HAP-1 (cell line): ENCODE measurements around the gene ZNF740.

ENCODE experiments used
- DNase-seq, 2 experiments: peaks; one replicate each; pipeline ENCODE4 v3.0.0-alpha.2; 2016 to 2020; ENCODE audit warnings: low spot score in 2 of 2
- H3K27me3 ChIP-seq: fragments of 250-450 bp; sonication (Bioruptor Pico); 2 replicates; pipeline ENCODE4 v1.5.1; 2020; ENCODE audit warnings: low read depth, mild to moderate bottlenecking, moderate library complexity
- H3K36me3 ChIP-seq: fragments of 250-450 bp; sonication (Bioruptor Pico); replicated peaks from 2 replicates; pipeline ENCODE4 v1.5.1; 2020; ENCODE audit warnings: mild to moderate bottlenecking
- H3K4me1 ChIP-seq: fragments of 250-450 bp; sonication (Bioruptor Pico); 2 replicates; pipeline ENCODE4 v1.5.1; 2020; ENCODE audit warnings: mild to moderate bottlenecking
- H3K4me3 ChIP-seq: fragments of 250-450 bp; sonication (Bioruptor Pico); 2 replicates; pipeline ENCODE4 v1.5.1; 2020; ENCODE audit warnings: mild to moderate bottlenecking, moderate library complexity
- H3K9me3 ChIP-seq: fragments of 250-450 bp; sonication (Bioruptor Pico); 2 replicates; pipeline ENCODE4 v1.5.1; 2020; ENCODE audit warnings: mild to moderate bottlenecking, moderate library complexity
- in situ Hi-C: fragments of 300-500 bp; cut with MboI; formaldehyde crosslinking; loops from 3 replicates; pipeline ENCODE4 v1.14.3; 2020; ENCODE audit warnings: low sequenced_read_pairs, inconsistent platforms, mixed read lengths

Gene ZNF740

DNA sequence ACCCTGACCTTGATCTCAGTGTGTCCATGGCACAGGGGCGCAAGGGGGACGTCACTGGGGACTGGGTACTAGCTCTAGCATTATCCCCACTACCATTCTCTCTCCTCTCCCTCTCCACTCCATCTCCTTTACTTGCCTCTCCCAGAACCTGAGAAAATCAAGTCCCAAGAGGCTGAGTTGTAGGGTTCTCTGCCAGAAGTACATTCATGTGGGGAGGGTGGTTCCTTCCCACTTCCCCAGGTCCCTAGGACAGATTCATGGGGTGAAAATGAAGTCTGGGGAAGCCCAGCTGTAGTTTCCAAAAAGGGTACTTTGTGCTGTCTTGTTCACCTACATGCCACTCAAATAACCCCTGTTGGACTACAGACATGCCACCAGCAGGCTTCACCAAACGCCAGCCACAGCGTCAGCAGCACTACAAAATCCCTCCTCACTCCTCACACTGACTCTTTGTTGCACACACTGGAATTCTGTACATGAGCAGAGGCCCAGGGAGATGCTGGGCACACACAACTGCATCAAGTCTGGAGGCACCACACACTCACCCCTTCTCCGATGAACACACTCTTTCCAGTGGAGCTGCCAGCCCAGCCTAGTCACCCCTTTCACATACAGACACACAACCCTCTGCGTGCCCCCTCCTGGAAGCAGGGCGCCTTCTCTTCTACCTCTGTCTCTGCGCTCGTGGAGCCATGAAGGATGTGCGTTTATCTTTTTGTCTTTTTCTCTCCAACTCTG, 44.5 kb downstream of the ZNF740 start:
- Histone ChIP-seq H3K27me3 (no peaks in the 10 kb centered on the region), H3K4me1 (peaks cover 6% of the 10 kb centered on the region), H3K9me3 (no peaks in the 10 kb centered on the region), H3K36me3 (no peaks in the 10 kb centered on the region), H3K4me3 (no peak overlapping the region)
- in situ Hi-C loops, result no loop called here
- DNase-seq, result no peak

DNA sequence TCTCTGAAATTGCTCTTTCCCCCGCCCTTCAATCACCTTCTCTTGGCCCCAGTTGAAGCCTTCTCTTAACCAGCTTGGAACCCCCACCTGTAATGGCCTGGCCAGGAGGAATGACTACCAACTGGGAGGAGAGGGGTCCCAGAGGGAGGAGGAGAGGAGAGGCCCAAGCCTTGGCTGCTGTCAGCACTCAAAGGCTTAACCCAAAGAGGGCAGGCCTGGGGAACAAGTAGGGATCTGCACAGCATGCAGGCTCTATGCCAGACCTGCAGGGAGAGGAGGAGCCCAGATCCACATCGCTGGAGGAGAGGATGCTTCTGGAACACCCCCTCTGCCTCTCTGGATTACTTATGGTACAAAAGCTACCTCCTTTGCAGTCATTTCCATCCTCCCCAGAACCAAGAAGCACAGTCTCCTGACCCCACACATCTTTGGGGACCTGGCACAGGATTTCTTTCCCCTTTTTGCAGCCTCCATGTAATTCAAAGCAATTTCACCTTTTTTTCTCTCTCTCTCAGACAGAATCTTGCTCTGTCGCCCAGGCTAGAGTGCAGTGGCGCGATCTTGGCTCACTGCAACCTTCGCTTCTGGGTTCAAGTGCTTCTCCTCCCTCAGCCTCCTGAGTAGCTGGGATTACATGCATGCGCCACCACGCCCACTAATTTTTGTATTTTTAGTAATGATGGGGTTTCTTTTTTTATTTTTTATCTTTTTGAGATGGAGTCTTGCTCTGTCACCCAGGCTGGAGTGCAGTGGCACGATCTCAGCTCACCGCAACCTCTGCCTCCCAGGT, 45.3 kb downstream of the ZNF740 start:
- Histone ChIP-seq H3K27me3 (no peaks in the 10 kb centered on the region), H3K9me3 (no peaks in the 10 kb centered on the region), H3K36me3 (no peaks in the 10 kb centered on the region), H3K4me3 (no peak overlapping the region), H3K4me1 (peaks cover 6% of the 10 kb centered on the region)
- in situ Hi-C loops, result no loop called here
- no peak for DNase-seq

DNA sequence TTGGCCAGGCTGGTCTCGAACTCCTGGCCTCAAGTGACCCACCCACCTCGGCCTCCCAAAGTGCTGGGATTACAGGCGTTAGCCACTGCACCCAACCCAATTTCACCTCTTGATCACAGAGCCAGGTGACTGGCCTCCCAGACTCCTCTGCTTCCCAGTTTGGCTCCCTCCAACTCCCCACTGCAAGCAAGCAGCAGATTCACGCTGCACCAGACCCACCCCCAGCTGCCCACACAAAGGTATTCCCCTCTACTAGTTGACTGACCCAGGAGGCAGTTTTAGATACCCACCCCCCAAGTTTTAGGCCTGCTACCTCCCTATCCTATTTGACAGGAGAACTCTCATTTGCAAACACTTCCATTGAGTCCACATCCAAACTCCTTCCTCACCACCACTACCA, 46.3 kb downstream of the ZNF740 start:
- Histone ChIP-seq H3K9me3 (no peaks in the 10 kb centered on the region), H3K4me3 (no peak overlapping the region), H3K36me3 (no peaks in the 10 kb centered on the region), H3K27me3 (no peaks in the 10 kb centered on the region), H3K4me1 (peaks cover 6% of the 10 kb centered on the region)
- in situ Hi-C loops, result no loop called here
- DNase-seq, result no peak

DNA sequence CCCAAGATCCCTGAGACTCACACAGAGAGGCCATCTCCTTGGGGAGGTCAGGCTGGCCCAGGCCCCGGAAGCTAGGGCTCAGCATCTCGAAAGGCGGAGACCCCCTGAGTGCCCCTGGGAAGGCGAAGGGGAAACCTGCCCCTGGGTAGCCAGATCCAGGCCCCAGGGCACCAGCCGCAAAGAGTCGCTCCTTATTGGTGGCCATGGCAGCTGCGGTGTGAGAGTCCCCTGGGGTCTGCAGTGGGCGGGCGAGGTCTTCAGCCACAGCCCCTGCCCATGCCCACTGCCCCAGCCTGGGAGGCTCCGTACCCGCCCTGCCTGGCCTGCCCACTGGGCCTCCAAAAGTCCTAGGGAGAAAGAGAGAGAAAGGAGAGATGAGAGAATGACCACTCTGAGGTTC, 46.8 kb downstream of the ZNF740 start:
- in situ Hi-C loops, result no loop called here
- no peak for DNase-seq
- peaks cover 3% of the 10 kb centered on the region for H3K4me1 ChIP-seq

DNA sequence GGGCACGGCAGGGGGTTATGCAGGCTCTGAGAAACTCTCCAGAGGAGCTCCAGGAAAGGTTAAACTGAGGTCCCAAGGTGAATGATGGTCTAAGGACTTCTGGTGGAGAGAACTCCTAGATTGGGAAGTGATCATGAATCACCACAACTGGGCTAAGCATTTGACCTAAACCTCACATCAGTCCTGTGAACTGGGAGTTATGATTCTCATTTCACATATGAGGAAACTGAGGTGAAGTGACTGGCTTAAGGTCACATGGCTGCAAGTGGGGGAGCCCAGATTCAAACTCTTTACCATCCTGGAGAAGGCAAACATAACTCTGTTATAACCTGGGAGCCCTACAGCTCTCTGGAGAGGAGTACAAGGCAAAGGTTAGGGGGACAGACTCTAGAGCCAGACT, 47.3 kb downstream of the ZNF740 start:
- no peaks in the 10 kb centered on the region for H3K27me3 ChIP-seq
- peaks cover 8% of the 10 kb centered on the region for H3K4me1 ChIP-seq
- H3K9me3 ChIP-seq, result no peaks in the 10 kb centered on the region
- no peak for DNase-seq
- in situ Hi-C loops, result no loop called here
- no peaks in the 10 kb centered on the region for H3K36me3 ChIP-seq
- no peak overlapping the region for H3K4me3 ChIP-seq

More for the DNA sequence above, 46.8 kb downstream of the ZNF740 start:
- H3K4me3 ChIP-seq, result no peak overlapping the region
- H3K36me3 ChIP-seq, result no peaks in the 10 kb centered on the region
- H3K9me3 ChIP-seq, result no peaks in the 10 kb centered on the region
- H3K27me3 ChIP-seq, result no peaks in the 10 kb centered on the region

DNA sequence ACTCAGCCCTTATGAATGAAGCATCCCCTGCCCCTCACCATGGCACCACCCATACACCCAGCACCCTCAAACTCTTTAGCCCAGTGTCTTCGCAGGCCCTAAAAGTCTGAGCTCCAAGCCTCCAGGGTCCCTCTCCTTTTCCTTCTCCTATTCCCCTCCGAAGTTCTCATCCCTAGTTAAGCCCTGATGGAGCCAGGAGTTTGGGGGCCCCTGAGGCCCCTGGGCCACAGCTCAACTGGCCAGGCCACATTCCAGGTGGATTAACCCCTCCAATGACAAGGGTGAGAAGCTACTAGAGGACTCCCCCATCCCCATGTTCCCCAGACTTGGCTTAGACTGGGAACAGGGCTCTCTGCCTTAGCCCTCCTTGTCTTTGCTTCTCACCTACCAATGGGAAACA, 48.9 kb downstream of the ZNF740 start:
- DNase-seq, result no peak
- in situ Hi-C loops, result no loop called here
- Histone ChIP-seq H3K36me3 (no peaks in the 10 kb centered on the region), H3K27me3 (no peaks in the 10 kb centered on the region), H3K4me1 (peaks cover 13% of the 10 kb centered on the region), H3K9me3 (no peaks in the 10 kb centered on the region), H3K4me3 (no peak overlapping the region)

DNA sequence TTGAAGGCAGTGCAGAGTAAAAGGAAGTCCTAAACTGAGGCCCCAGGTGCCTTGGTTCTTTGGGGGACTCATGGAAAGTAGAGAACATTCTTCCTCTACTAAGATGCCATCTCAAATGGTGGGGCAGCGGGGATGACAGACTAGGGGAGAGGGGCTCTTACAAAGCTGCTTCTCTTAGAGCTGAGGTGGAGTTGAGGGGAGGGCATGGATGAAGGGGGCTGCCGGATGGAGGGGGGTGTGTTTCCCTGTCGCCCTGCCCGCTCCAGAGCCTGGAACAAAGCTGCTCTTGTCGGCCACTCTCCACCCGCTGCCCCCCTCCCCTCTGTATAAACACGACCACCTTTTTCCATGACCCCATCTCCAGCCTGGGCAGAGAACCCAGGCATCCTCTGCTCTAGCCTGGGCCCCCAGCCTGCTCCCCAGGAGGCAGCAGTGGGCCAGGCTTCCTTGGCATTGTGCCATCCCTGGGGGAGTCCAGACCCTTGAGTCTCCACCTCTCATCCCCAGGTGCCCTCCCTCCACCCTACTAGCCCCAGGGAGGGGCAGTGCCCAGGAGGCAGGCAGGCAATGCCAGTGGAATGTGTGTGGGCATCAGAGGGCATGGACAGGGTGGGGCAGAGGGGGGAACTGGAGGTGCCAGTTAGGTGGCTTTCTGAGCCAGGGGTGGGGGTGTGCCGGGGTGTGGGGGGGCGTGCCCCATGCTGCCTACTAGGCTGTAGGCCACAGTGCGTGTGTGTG, 49.8 kb downstream of the ZNF740 start:
- no peak for DNase-seq
- no peak overlapping the region for H3K4me3 ChIP-seq
- no peaks in the 10 kb centered on the region for H3K27me3 ChIP-seq
- no peaks in the 10 kb centered on the region for H3K9me3 ChIP-seq
- peaks cover 13% of the 10 kb centered on the region for H3K4me1 ChIP-seq
- in situ Hi-C loops, result no loop called here
- no peaks in the 10 kb centered on the region for H3K36me3 ChIP-seq

DNA sequence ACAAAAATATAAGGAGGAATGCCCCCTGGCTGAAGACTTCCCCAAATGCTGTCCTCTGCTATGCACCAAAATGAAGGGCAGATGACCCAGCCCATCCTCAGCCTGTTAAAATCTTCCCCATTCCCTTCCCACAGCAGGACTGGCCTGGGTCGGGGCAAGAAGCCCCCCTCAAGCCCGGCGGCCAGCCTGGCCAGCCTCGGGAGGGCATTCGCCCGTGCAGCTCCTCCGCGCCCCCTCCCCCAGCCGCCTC, 51.1 kb downstream of the ZNF740 start:
- no peaks in the 10 kb centered on the region for H3K9me3 ChIP-seq
- no peak for DNase-seq

DNA sequence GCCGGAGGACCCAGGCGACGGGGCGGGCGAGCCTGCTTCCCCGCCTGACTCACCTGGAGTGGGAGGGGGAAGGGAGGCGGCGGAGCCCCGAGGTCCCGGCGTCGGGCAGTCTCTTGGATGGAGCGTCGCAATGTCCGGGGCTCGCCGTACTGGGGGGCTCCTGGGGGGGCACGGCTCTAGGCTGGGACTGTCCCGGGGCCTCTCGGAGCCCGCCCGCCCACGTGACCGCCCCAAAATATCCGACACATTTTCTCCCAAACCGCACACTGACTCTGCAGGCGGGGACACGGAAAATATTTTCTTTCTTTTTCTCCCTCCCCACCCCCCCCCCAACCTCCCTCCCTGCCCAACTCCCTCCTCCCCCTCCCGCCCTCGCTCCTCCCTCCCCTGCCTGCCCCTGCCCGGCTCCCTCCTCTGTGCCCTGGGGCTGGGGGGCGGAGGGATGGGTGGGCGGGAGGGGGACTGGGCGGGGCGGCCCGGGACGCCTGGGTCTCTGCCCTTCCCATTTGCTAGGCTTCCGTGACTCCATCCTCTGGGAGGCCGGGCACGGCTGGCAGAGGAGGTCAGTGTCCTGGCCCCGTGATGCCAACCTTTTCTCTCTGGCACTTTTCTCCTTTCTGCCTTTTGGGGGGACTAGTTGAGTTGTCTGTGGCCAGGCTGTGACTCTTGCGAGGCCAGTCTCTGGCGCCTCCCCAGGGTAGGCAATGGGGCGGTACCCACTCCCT, 51.6 kb downstream of the ZNF740 start, which contains the start of gene RARG:
Gene RARG (minus strand): TSS at position 289 of the 725 bp plus-strand sequence. CDS start 4,664 bp downstream, outside the sequence.
- in situ Hi-C loops, result no loop called here
- peaks cover 5% of the 10 kb centered on the region; the same call in 1 of the 2 replicates for H3K27me3 ChIP-seq
- H3K9me3 ChIP-seq, result no peaks in the 10 kb centered on the region
- peak within 1 kb of the TSS; percentile 52 for H3K4me3 ChIP-seq
- DNase-seq, result peak in 1 of 2 experiments; percentile 82
- no peaks in the 10 kb centered on the region for H3K36me3 ChIP-seq
- H3K4me1 ChIP-seq, result peaks cover 13% of the 10 kb centered on the region

More for the DNA sequence above, 51.1 kb downstream of the ZNF740 start:
- Histone ChIP-seq H3K27me3 (peaks cover 2% of the 10 kb centered on the region; the same call in 1 of the 2 replicates), H3K36me3 (no peaks in the 10 kb centered on the region), H3K4me3 (peak overlapping the region; percentile 52), H3K4me1 (peaks cover 13% of the 10 kb centered on the region)
- in situ Hi-C loops, result no loop called here

DNA sequence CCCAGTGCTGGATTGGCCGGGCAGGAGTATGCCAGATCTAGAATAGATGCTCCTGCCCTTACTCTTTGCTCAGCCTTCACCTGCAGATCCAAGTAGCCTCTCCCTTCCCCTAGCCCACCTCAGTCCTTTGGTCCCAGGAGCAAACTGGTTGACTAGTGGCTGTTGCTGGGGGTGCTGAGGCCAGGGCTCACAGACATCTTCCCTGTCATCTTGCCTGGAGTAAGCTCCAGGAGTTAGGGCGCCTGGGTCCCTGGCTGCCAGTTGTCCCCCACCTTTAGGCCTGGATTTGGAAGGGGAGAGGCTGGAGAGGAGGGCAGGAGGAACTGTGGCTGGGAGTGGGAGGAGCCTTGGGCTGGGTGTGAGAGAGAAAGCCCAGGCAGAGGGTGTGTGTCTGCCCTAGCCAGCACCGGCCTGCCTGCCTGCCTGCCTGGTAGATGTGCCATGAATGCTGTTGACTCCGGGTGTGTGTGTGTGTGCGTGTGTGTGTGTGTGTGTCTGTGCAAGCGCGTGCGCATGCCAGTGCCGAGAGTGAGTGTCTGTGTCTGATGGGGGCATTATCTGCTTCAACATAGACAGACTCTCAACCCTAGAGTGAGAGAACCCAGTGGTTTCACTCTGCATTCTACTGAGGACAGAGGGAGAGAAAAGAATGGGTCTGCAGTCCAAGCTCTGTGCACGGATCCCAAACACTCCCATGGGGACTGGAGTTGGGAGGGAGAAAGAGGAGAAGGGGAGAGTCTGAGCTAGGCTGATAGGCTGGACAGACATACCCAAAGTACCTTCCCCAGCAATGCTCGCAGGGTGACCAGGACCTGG, 52.3 kb downstream of the ZNF740 start:
- H3K27me3 ChIP-seq, result peaks cover 5% of the 10 kb centered on the region; the same call in 1 of the 2 replicates
- DNase-seq, result peak in 1 of 2 experiments; percentile 63
- peak overlapping the region; percentile 20 for H3K4me3 ChIP-seq
- in situ Hi-C loops, result no loop called here
- H3K9me3 ChIP-seq, result no peaks in the 10 kb centered on the region
- H3K4me1 ChIP-seq, result peaks cover 13% of the 10 kb centered on the region
- no peaks in the 10 kb centered on the region for H3K36me3 ChIP-seq

DNA sequence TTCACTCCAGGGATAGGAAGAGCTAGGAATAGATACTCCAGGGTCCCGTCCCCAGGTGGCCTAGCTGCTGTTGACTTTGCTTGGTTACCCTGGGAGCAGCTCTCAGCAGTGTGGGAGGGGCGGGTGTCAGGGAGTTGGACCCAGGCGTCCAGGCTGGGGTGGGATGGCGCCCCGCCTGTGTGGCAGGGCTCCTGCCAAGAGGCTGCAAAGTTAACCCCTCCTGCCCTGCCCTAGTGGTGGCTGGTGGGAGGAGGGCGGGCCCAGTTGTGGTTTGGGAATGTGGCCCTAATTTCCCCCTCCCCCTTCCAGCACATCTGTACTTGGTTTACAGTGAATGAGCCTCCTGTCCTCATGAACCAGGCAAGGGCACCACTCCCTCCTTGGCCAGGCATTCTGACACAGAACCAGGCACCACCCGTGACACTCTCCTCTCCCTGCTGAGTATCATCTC, 53.2 kb downstream of the ZNF740 start:
- DNase-seq, result no peak
- H3K4me3 ChIP-seq, result no peak overlapping the region
- in situ Hi-C loops, result no loop called here
- no peaks in the 10 kb centered on the region for H3K9me3 ChIP-seq
- peaks cover 5% of the 10 kb centered on the region; the same call in 1 of the 2 replicates for H3K27me3 ChIP-seq
- no peaks in the 10 kb centered on the region for H3K36me3 ChIP-seq
- H3K4me1 ChIP-seq, result peaks cover 13% of the 10 kb centered on the region

DNA sequence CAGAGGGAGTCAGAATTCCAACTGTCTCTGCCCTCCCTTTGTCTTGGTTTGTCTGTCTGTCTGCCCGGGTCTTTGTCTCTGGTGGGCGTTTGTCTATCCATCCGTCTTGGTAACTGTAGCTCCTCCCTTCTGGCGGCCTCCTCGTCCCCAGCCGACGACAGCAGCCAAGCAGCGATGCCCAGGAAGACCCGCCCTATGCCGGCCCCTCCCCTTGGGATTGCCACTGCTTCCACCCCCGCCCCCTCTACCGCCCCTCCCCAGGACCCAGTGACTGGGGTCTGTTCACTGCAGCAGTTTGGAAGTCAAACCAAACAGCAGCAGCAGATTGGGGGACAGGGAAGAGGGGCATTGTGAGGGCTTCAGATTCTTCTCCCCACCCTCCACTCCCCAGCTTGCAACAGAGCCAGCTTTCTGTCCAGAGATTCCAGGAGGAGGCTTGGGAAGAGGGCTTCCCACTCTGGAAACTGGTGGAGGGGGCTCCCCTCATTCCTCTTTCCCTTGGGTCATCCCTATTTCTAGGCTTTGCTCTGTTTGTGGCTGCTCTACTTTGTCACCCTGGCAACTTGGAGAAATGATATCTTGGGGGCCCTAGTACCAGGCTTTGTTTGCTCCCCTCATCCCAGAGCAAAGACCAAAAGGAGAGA, 53.9 kb downstream of the ZNF740 start:
- Histone ChIP-seq H3K4me3 (no peak overlapping the region), H3K36me3 (no peaks in the 10 kb centered on the region), H3K27me3 (peaks cover 5% of the 10 kb centered on the region; the same call in 1 of the 2 replicates), H3K9me3 (no peaks in the 10 kb centered on the region), H3K4me1 (peaks cover 13% of the 10 kb centered on the region)
- peak in 1 of 2 experiments; percentile 74 for DNase-seq
- in situ Hi-C loops, result no loop called here
